Large intestine (tissue), 3 donors: ENCODE measurements around the gene SCNN1G. TPM values are rescaled to one million over a fixed set of nuclear protein-coding genes. Genes with fewer than 3 reads are reported as not detected.

Source experiments
- DNase-seq, 2 donors: peaks; one replicate each; pipeline versions ENCODE4 v3.0.0 to v3.0.0-alpha.2; 2013
- H3K27ac ChIP-seq: one replicate; pipeline ENCODE4 v1.5.1; 2013; ENCODE audit warnings: low read length
- H3K27me3 ChIP-seq: 2 replicates; pipeline ENCODE4 v1.6.1; 2013; ENCODE audit warnings: low read length; ENCODE audit not compliant: control insufficient read depth, insufficient read depth
- H3K36me3 ChIP-seq: 2 replicates; pipeline ENCODE4 v1.6.1; 2013; ENCODE audit warnings: low read length; ENCODE audit not compliant: control insufficient read depth, insufficient read depth
- H3K4me1 ChIP-seq: one replicate; pipeline ENCODE4 v1.6.1; 2013; ENCODE audit warnings: low read length; ENCODE audit not compliant: control insufficient read depth, insufficient read depth
- H3K4me3 ChIP-seq: one replicate; pipeline ENCODE4 v1.5.1; 2013; ENCODE audit warnings: low read length
- H3K9me3 ChIP-seq: one replicate; pipeline ENCODE4 v1.6.1; 2013; ENCODE audit warnings: mild to moderate bottlenecking, low read depth, low read length, moderate library complexity; ENCODE audit not compliant: control insufficient read depth
- WGBS: methylation state at CpG from one replicate; pipeline ENCODE4 v1.1.5; 2013; ENCODE audit warnings: low lambda C conversion rate; ENCODE audit not compliant: insufficient coverage; 5-methylcytosine and 5-hydroxymethylcytosine counted together
- polyA plus RNA-seq: library from polyadenylated mRNA; unstranded; fragments of 120-200 nt; gene quantifications from one replicate; pipeline ENCODE4 v1.2.1, GENCODE V29; 2013

The SCNN1G gene
- polyA plus RNA-seq, 1 donor: 0.03 TPM

GRCh38 chr16:23225109-23225508 lies 42.6 kb downstream of the SCNN1G start:
- Histone ChIP-seq H3K9me3 (no peaks in the 10 kb centered on the region), H3K27ac (no peak overlapping the region), H3K4me3 (no peak overlapping the region), H3K27me3 (no peaks in the 10 kb centered on the region), H3K36me3 (no peaks in the 10 kb centered on the region), H3K4me1 (no peaks in the 10 kb centered on the region)
- no peak for DNase-seq
- WGBS: 93% methylated on average over 4 of the region's 4 CpGs

- Histone ChIP-seq H3K27me3 (no peaks in the 10 kb centered on the region), H3K4me1 (no peaks in the 10 kb centered on the region)
These were observed 43.1 kb downstream of the SCNN1G start for GRCh38 chr16:23225634-23226033.

DNA sequence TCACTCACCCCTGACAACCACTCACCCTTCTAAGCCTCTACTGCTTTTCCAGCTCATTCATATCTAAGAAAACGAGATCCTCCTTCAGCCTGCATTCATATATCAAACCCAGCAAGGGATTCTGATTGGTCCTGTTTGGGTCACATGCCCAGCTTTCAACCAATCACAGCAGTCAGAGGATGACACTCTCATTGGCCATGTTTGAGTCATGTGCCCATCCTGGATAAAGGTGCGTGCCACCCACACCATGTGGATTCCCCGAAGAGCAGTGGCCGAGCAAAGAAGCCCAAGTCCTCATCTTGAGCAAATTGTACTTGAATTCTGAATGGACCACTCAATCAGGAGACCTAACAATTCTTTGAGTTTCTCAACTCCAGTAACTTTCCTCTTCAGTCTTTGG lies 45.0 kb downstream of the SCNN1G start:
- WGBS: no CpG with 5 or more reads among the region's 4 CpGs
- Histone ChIP-seq H3K27ac (no peak overlapping the region), H3K4me1 (no peaks in the 10 kb centered on the region), H3K36me3 (no peaks in the 10 kb centered on the region), H3K9me3 (no peaks in the 10 kb centered on the region), H3K4me3 (no peak overlapping the region), H3K27me3 (no peaks in the 10 kb centered on the region)
- DNase-seq: no peak

More at GRCh38 chr16:23225634-23226033, 43.1 kb downstream of the SCNN1G start:
- no peak overlapping the region for H3K4me3 ChIP-seq
- H3K36me3 ChIP-seq: no peaks in the 10 kb centered on the region
- H3K9me3 ChIP-seq: no peaks in the 10 kb centered on the region
- DNase-seq: no peak
- no peak overlapping the region for H3K27ac ChIP-seq

DNA sequence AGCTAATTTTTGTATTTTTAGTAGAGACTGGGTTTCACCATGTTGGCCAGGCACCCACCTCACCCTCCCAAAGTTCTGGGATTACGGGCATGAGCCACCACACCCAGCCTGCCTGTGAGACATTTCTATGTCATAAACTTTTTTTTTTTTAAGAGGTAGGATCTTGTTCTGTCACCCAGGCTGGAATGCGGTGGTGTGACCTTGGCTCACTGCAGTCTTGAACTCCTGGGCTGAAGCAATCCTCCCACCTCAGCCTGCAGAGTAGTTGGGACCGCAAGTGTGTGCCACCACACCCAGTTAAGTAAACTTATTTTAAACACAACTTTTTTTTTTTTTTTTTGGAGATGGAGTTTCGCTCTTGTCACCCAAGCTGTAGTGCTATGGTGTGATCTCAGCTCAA lies 47.2 kb downstream of the SCNN1G start:
- no peaks in the 10 kb centered on the region for H3K27me3 ChIP-seq
- no peak for DNase-seq
- no peaks in the 10 kb centered on the region for H3K36me3 ChIP-seq
- H3K4me1 ChIP-seq: no peaks in the 10 kb centered on the region
- no CpG with 5 or more reads among the region's 4 CpGs for WGBS
- H3K27ac ChIP-seq: no peak overlapping the region
- no peaks in the 10 kb centered on the region for H3K9me3 ChIP-seq
- no peak overlapping the region for H3K4me3 ChIP-seq

DNA sequence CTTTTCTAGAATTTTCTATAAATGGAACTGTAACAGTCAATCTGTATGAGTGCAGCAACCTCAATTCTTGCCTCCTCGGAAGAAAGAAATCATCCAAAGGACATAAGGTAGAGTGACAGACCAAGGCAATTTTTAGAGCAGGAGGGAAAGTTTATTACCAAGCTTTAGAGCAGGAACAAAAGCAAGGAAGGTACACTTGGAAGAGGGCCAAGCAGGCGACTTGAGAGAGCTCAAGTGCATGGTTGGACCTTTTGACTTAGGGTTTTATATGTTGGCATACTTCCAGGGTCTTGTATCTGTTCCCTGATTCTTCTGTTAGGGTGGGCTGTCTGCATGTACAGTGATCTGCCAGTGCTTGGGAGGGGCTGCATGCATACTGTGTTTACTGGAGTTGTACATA lies 50.3 kb downstream of the SCNN1G start:
- no peaks in the 10 kb centered on the region for H3K4me1 ChIP-seq
- H3K4me3 ChIP-seq: no peak overlapping the region
- H3K27me3 ChIP-seq: no peaks in the 10 kb centered on the region
- WGBS: no CpG with 5 or more reads among the region's 2 CpGs
- no peaks in the 10 kb centered on the region for H3K9me3 ChIP-seq
- DNase-seq: no peak
- H3K36me3 ChIP-seq: no peaks in the 10 kb centered on the region
- no peak overlapping the region for H3K27ac ChIP-seq

DNA sequence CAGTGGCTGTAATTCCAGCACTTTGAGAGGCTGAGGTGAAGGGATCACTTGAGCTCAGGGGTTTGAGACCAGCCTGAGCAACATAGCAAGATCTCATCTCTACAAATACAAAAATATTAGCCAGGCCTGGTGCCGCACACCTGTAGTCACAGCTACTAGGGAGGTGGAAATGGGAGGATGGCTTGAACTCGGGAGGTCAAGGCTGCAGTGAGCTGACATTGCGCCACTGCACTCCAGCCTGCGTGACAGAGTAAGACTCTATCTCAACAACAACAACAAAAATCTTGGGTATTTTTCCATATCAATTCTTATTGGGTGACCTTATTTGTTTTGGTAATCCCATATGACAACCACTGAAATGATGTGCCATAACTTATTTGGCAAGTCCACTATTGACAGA lies 52.6 kb downstream of the SCNN1G start:
- no peak overlapping the region for H3K27ac ChIP-seq
- no peaks in the 10 kb centered on the region for H3K27me3 ChIP-seq
- no CpG with 5 or more reads among the region's 4 CpGs for WGBS
- no peaks in the 10 kb centered on the region for H3K4me1 ChIP-seq
- no peaks in the 10 kb centered on the region for H3K9me3 ChIP-seq
- H3K4me3 ChIP-seq: no peak overlapping the region
- DNase-seq: no peak
- no peaks in the 10 kb centered on the region for H3K36me3 ChIP-seq

GRCh38 chr16:23236983-23237382 lies 54.4 kb downstream of the SCNN1G start:
- no peak overlapping the region for H3K4me3 ChIP-seq
- 100% methylated on average over 1 of the region's 1 CpG for WGBS
- H3K27me3 ChIP-seq: no peaks in the 10 kb centered on the region
- no peak overlapping the region for H3K27ac ChIP-seq
- no peaks in the 10 kb centered on the region for H3K36me3 ChIP-seq
- no peak for DNase-seq
- H3K9me3 ChIP-seq: no peaks in the 10 kb centered on the region
- no peaks in the 10 kb centered on the region for H3K4me1 ChIP-seq

- Histone ChIP-seq H3K27me3 (no peaks in the 10 kb centered on the region), H3K27ac (no peak overlapping the region), H3K9me3 (no peaks in the 10 kb centered on the region), H3K4me1 (no peaks in the 10 kb centered on the region), H3K36me3 (no peaks in the 10 kb centered on the region), H3K4me3 (no peak overlapping the region)
- 20% methylated on average over 1 of the region's 1 CpG for WGBS
- DNase-seq: no peak
These were observed 58.4 kb downstream of the SCNN1G start for GRCh38 chr16:23240994-23241393.

- H3K27ac ChIP-seq: no peak overlapping the region
- H3K27me3 ChIP-seq: no peaks in the 10 kb centered on the region
- H3K36me3 ChIP-seq: no peaks in the 10 kb centered on the region
- DNase-seq: no peak
- no peak overlapping the region for H3K4me3 ChIP-seq
- H3K9me3 ChIP-seq: no peaks in the 10 kb centered on the region
- no peaks in the 10 kb centered on the region for H3K4me1 ChIP-seq
These were observed 61.6 kb downstream of the SCNN1G start for GRCh38 chr16:23244122-23244521.

DNA sequence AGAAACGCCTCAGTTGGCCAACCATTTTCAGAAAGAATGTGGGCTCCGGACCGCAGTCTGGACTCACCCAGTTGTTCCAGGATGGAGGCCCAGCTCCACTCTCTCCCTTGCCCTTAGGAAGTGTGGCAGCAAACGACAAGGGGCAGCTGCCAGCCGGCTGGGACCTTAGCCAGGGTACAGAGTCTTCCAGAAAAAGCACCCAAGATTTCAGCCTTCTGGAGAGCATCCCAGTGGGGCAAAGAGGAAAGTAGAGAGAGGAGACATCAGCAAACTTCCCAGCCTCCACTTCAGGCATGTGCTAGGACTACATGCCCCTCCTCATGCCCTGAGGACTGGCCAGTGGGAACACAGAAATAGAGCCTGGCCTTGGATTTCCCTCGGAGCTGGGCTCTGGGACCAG lies 62.7 kb downstream of the SCNN1G start:
- H3K27me3 ChIP-seq: no peaks in the 10 kb centered on the region
- WGBS: no CpG with 5 or more reads among the region's 6 CpGs
- no peaks in the 10 kb centered on the region for H3K9me3 ChIP-seq
- DNase-seq: no peak
- no peak overlapping the region for H3K27ac ChIP-seq
- no peaks in the 10 kb centered on the region for H3K4me1 ChIP-seq
- H3K4me3 ChIP-seq: no peak overlapping the region
- H3K36me3 ChIP-seq: no peaks in the 10 kb centered on the region

- no peaks in the 10 kb centered on the region for H3K27me3 ChIP-seq
- H3K27ac ChIP-seq: no peak overlapping the region
- 43% methylated on average over 1 of the region's 9 CpGs for WGBS
These were observed 66.0 kb downstream of the SCNN1G start for GRCh38 chr16:23248261-23249194.

More at GRCh38 chr16:23248261-23249194, 66.0 kb downstream of the SCNN1G start:
- no peaks in the 10 kb centered on the region for H3K36me3 ChIP-seq
- no peaks in the 10 kb centered on the region for H3K9me3 ChIP-seq
- no peak for DNase-seq
- no peak overlapping the region for H3K4me3 ChIP-seq
- no peaks in the 10 kb centered on the region for H3K4me1 ChIP-seq
